Prostate gland (tissue), 2 donors: ENCODE data around the gene SCNN1A. TPM values are rescaled to one million over a fixed set of nuclear protein-coding genes. Genes with fewer than 3 reads are reported as not detected.

Experiments used
- DNase-seq: peaks from one replicate; pipeline ENCODE4 v3.0.0-alpha.2; 2019; ENCODE audit warnings: low spot score
- H3K27ac ChIP-seq, 2 donors: fragments of 200-600 bp; sonication (generic); 2 replicates each; pipeline ENCODE4 v1.5.1; 2017 to 2019
- H3K27me3 ChIP-seq: fragments of 200-600 bp; sonication (generic); replicated peaks from 2 replicates; pipeline ENCODE4 v1.5.1; 2019; ENCODE audit not compliant: insufficient read depth
- H3K36me3 ChIP-seq, 2 donors: fragments of 200-600 bp; sonication (generic); 1 replicate in 1 of 2; 2 replicates in 1 of 2; pipeline versions ENCODE4 v1.5.1 to v1.8.1; 2017 to 2019
- H3K4me1 ChIP-seq: fragments of 200-600 bp; sonication (generic); replicated peaks from 2 replicates; pipeline ENCODE4 v1.5.1; 2019
- H3K4me3 ChIP-seq, 2 donors: fragments of 200-600 bp; sonication (generic); 2 replicates each; pipeline ENCODE4 v1.5.1; 2017 to 2019
- H3K9me3 ChIP-seq: fragments of 200-600 bp; sonication (generic); 2 replicates; pipeline ENCODE4 v1.5.1; 2017
- CTCF ChIP-seq, 4 experiments: fragments of 200-600 bp in 2 of 4; fragments of 450-650 bp in 2 of 4; sonication (generic) in 2 of 4; IDR thresholded peaks; 1 replicate in 3 of 4; 2 replicates in 1 of 4; pipeline ENCODE4 v1.5.1; 2016 to 2019; ENCODE audit warnings: antibody characterized with exemption in 4 of 4, mild to moderate bottlenecking in 2 of 4, moderate library complexity in 2 of 4
- POLR2A ChIP-seq: fragments of 450-650 bp; IDR thresholded peaks from one replicate; pipeline ENCODE4 v1.6.1; 2016; ENCODE audit warnings: antibody characterized with exemption, mild to moderate bottlenecking
- POLR2AphosphoS5 ChIP-seq: sonication (generic); formaldehyde crosslinking; IDR thresholded peaks from one replicate; pipeline ENCODE4 v1.6.1; 2017; ENCODE audit warnings: antibody characterized with exemption
- WGBS: methylation state at CpG from one replicate; pipeline ENCODE4 v1.1.5; 2018; 5-methylcytosine and 5-hydroxymethylcytosine counted together
- intact Hi-C: fragments of 100-400 bp; cut with DNase I; formaldehyde crosslinking; loops from one replicate; pipeline ENCODE4 v1.14.2; 2022
- total RNA-seq, 2 donors: library from RNA; depleted of rRNA; stranded (reverse); fragments of >200 nt; gene quantifications; one replicate each; pipeline ENCODE4 v1.1.0, GENCODE V29; 2016

The SCNN1A gene
- total RNA-seq, 2 donors from 2014 or later = 128 to 211 TPM

DNA sequence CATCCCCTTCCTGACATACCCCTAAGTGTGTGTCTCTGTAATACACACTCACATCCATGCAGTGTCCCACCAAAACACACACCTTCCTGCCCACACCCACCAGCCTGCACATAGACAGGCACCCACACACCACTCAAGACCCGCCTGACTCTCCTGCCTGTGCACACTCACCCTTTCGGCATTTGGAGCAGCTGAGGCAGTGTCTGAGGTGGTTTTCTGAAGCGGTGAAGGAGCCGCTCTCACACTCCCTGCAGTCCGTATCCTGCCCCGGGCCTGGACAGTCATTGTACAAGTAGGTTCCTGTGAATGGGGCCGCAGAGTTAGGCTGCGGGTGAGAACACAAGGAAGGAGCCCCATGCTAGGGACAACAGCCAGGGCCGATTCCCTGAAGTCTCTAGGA lies 41.8 kb downstream of the SCNN1A start:
- Histone ChIP-seq H3K27me3 (no peaks in the 10 kb centered on the region), H3K9me3 (no peaks in the 10 kb centered on the region), H3K36me3 (peaks cover 24 to 43% of the 10 kb centered on the region in 2 donors), H3K27ac (peak overlapping the region in 1 of 2 donors; percentile 97), H3K4me3 (no peak overlapping the region), H3K4me1 (peaks cover 37% of the 10 kb centered on the region)
- intact Hi-C loops = no loop called here
- no peak for TF ChIP-seq POLR2AphosphoS5
- TF ChIP-seq CTCF (IDR thresholded peaks at IDR 0.05) = no peak
- TF ChIP-seq POLR2A = no peak
- no peak for DNase-seq
- 85% methylated on average over 9 of the region's 9 CpGs for WGBS

DNA sequence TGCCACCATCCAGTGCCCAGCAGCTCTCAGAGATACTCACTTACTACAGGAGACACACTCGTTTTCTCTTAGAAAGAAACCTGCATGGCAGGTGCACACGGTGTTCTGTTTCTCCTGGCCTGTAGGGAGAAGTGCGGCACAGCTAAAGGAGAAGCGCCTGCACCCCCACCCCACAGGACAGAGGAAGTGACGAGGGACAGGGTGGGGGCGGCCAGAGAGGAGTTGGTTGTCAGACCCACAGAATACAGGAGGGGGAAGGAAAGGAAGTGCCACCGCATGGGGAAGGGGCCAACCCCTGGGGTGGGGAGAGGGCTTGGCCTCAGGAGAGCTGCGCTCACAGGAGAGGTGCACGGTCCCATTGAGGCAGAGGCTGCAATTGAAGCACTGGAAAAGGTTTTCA lies 42.3 kb downstream of the SCNN1A start:
- H3K4me3 ChIP-seq = no peak overlapping the region
- peaks cover 34% of the 10 kb centered on the region for H3K4me1 ChIP-seq
- TF ChIP-seq CTCF (IDR thresholded peaks at IDR 0.05) = no peak
- peaks cover 24 to 46% of the 10 kb centered on the region in 2 donors for H3K36me3 ChIP-seq
- intact Hi-C loops = no loop called here
- H3K27me3 ChIP-seq = no peaks in the 10 kb centered on the region
- H3K27ac ChIP-seq = no peak overlapping the region
- H3K9me3 ChIP-seq = no peaks in the 10 kb centered on the region
- 78% methylated on average over 9 of the region's 9 CpGs for WGBS
- DNase-seq = no peak

DNA sequence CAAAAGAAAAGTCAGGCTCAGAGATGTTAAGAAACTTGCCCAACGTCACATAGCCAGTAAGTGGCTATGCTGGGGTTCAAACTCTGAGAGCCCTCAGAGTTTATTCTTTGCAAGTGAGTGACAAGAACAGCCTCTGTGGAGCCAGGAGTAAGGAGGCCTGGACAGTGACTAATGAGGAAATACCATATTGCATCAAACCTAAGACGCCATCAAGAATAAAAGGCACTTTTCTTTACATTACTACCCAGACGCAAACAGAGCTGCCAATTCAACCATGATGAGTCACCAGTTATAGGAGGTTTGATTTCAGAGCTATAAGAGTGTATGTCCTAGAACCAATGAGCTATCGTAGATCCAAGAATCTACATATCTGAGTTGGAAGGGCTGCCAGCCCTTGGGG lies 42.9 kb downstream of the SCNN1A start:
- H3K27ac ChIP-seq = no peak overlapping the region
- intact Hi-C loops = no loop called here
- no peak overlapping the region for H3K4me3 ChIP-seq
- H3K36me3 ChIP-seq = peaks cover 24 to 48% of the 10 kb centered on the region in 2 donors
- WGBS = 78% methylated on average over 4 of the region's 4 CpGs
- no peaks in the 10 kb centered on the region for H3K27me3 ChIP-seq
- no peak for TF ChIP-seq CTCF (IDR thresholded peaks at IDR 0.05)
- no peak for TF ChIP-seq POLR2AphosphoS5
- no peak for TF ChIP-seq POLR2A
- H3K9me3 ChIP-seq = no peaks in the 10 kb centered on the region
- no peak for DNase-seq
- peaks cover 29% of the 10 kb centered on the region for H3K4me1 ChIP-seq

- intact Hi-C loops = no loop called here
- DNase-seq = no peak
- H3K36me3 ChIP-seq = peaks cover 24 to 48% of the 10 kb centered on the region in 2 donors
- H3K4me1 ChIP-seq = peaks cover 18% of the 10 kb centered on the region
- TF ChIP-seq CTCF (IDR thresholded peaks at IDR 0.05) (no peak), POLR2A (no peak), POLR2AphosphoS5 (no peak)
- H3K27me3 ChIP-seq = no peaks in the 10 kb centered on the region
- no peaks in the 10 kb centered on the region for H3K9me3 ChIP-seq
- no peak overlapping the region for H3K4me3 ChIP-seq
- 86% methylated on average over 4 of the region's 4 CpGs for WGBS
- H3K27ac ChIP-seq = peak overlapping the region in 1 of 2 donors; percentile 6
Observed at GRCh38 chr12:6330999-6331714, 44.2 kb downstream of the SCNN1A start.

GRCh38 chr12:6330192-6330591 lies 45.2 kb downstream of the SCNN1A start:
- no peak for TF ChIP-seq POLR2AphosphoS5
- TF ChIP-seq POLR2A = no peak
- no peak for TF ChIP-seq CTCF (IDR thresholded peaks at IDR 0.05)
- 52% methylated on average over 5 of the region's 5 CpGs for WGBS
- H3K27ac ChIP-seq = peak overlapping the region in 1 of 2 donors; percentile 6
- H3K9me3 ChIP-seq = no peaks in the 10 kb centered on the region
- no peak for DNase-seq
- no peak overlapping the region for H3K4me3 ChIP-seq
- H3K27me3 ChIP-seq = no peaks in the 10 kb centered on the region
- H3K36me3 ChIP-seq = peaks cover 24 to 48% of the 10 kb centered on the region in 2 donors
- H3K4me1 ChIP-seq = peaks cover 11% of the 10 kb centered on the region
- intact Hi-C loops = no loop called here
